Measurements from ENCODE around the gene COX7A2. TPM values are rescaled to one million over a fixed set of nuclear protein-coding genes. Genes with fewer than 3 reads are reported as not detected.

The COX7A2 gene
- total and polyA plus RNA-seq, 8 donors, result 76.5 to 214 (median 131) TPM

GRCh38 chr6:75290136-75290945 is 46.7 kb upstream of the COX7A2 start:
- peak overlapping the region; percentile 4 to 79 (median 41) for H3K27ac ChIP-seq
- H3K4me3 ChIP-seq, result no peak overlapping the region
- FAIRE-seq (no peak), DNase-seq (no peak), ATAC-seq (no peak)
- no peaks in the 10 kb centered on the region for H3K9me3 ChIP-seq
- peaks cover 12 to 49% (median 30%) of the 10 kb centered on the region in 3 donors for H3K4me1 ChIP-seq
- no peak for TF ChIP-seq CTCF (IDR thresholded peaks at IDR 0.05)
- 41 to 46% methylated on average over 7 of the region's 7 CpGs for WGBS, 2 donors
- intact Hi-C loops (cut with DNase I), result no loop called here
- no peaks in the 10 kb centered on the region for H3K36me3 ChIP-seq
- H3K27me3 ChIP-seq, result no peaks in the 10 kb centered on the region

GRCh38 chr6:75288023-75288422 is 44.4 kb upstream of the COX7A2 start:
- intact Hi-C loops (cut with DNase I), result no loop called here
- ATAC-seq (no peak), DNase-seq (no peak), FAIRE-seq (no peak)
- no peak overlapping the region for H3K4me3 ChIP-seq
- peaks cover 12 to 49% (median 30%) of the 10 kb centered on the region in 3 donors for H3K4me1 ChIP-seq
- no peaks in the 10 kb centered on the region for H3K27me3 ChIP-seq
- H3K36me3 ChIP-seq, result no peaks in the 10 kb centered on the region
- no peaks in the 10 kb centered on the region for H3K9me3 ChIP-seq
- 54 to 66% methylated on average over 1 of the region's 1 CpG for WGBS, 2 donors
- H3K27ac ChIP-seq, result peak overlapping the region in 1 of 4 donors; percentile 0
- TF ChIP-seq CTCF (IDR thresholded peaks at IDR 0.05), result no peak

- Histone ChIP-seq H3K27me3 (no peaks in the 10 kb centered on the region), H3K36me3 (no peaks in the 10 kb centered on the region), H3K4me3 (no peak overlapping the region), H3K27ac (peak overlapping the region in 1 of 4 donors; percentile 0), H3K4me1 (peaks cover 8 to 48% (median 32%) of the 10 kb centered on the region in 3 donors), H3K9me3 (no peaks in the 10 kb centered on the region)
- TF ChIP-seq CTCF (IDR thresholded peaks at IDR 0.05), result no peak
- DNase-seq, result no peak
- intact Hi-C loops (cut with DNase I), result no loop called here
- no peak for ATAC-seq
- no peak for FAIRE-seq
- 80 to 97% methylated on average over 1 of the region's 1 CpG for WGBS, 2 donors
Observed at GRCh38 chr6:75287424-75287823, 43.8 kb upstream of the COX7A2 start.

- WGBS, 2 donors, result 83 to 94% methylated on average over 2 of the region's 2 CpGs
- Histone ChIP-seq H3K36me3 (no peaks in the 10 kb centered on the region), H3K4me1 (peaks cover 10 to 53% (median 36%) of the 10 kb centered on the region in 3 donors), H3K9me3 (no peaks in the 10 kb centered on the region), H3K4me3 (no peak overlapping the region), H3K27ac (no peak overlapping the region), H3K27me3 (no peaks in the 10 kb centered on the region)
- DNase-seq (no peak), FAIRE-seq (no peak), ATAC-seq (no peak)
- TF ChIP-seq CTCF (IDR thresholded peaks at IDR 0.05), result no peak
- intact Hi-C loops (cut with DNase I), result no loop called here
Observed at GRCh38 chr6:75286955-75287354, 43.4 kb upstream of the COX7A2 start.

GRCh38 chr6:75285283-75285639 is 41.7 kb upstream of the COX7A2 start:
- no peaks in the 10 kb centered on the region for H3K9me3 ChIP-seq
- WGBS, 2 donors, result 1% methylated on average over 6 of the region's 6 CpGs

More at GRCh38 chr6:75285283-75285639, 41.7 kb upstream of the COX7A2 start:
- Histone ChIP-seq H3K4me3 (peak overlapping the region; percentile 40 to 78 (median 50)), H3K4me1 (peaks cover 11 to 51% (median 45%) of the 10 kb centered on the region in 3 donors), H3K36me3 (no peaks in the 10 kb centered on the region), H3K27ac (peak overlapping the region; percentile 79 to 94 (median 87)), H3K27me3 (no peaks in the 10 kb centered on the region)
- no peak for TF ChIP-seq CTCF (IDR thresholded peaks at IDR 0.05)
- intact Hi-C loops (cut with DNase I), result no loop called here
- ATAC-seq (peak in 1 of 4 donors; percentile 13), FAIRE-seq (no peak), DNase-seq (no peak)
